H1 (cell line): ENCODE measurements around the gene TMEM181.

Source experiments
- ATF2 ChIP-seq: IDR thresholded peaks from 2 replicates; pipeline ENCODE4 v1.6.1; 2012; ENCODE audit warnings: low read length, inconsistent platforms
- CBX8 ChIP-seq: fragments of 300-800, 300-1000 bp; sonication (generic); IDR thresholded peaks from 2 replicates; pipeline ENCODE4 v1.7.1; 2016; ENCODE audit warnings: low read depth, low read length, borderline replicate concordance
- CEBPB ChIP-seq: IDR thresholded peaks from 2 replicates; pipeline ENCODE4 v1.6.1; 2012; ENCODE audit warnings: low read depth, low read length
- CHD2 ChIP-seq: IDR thresholded peaks from 2 replicates; pipeline ENCODE4 v1.6.1; 2012; ENCODE audit warnings: low read length, improper control_type of control experiment
- CTCF ChIP-seq, 3 experiments: IDR thresholded peaks; 1 replicate in 2 of 3; 2 replicates in 1 of 3; pipeline versions ENCODE4 v1.5.1 to v1.6.1; 2011; ENCODE audit warnings: low read length in 3 of 3, mild to moderate bottlenecking in 3 of 3, inconsistent platforms in 2 of 3, low read depth in 1 of 3, moderate library complexity in 1 of 3; ENCODE audit not compliant: insufficient read depth in 1 of 3; ENCODE audit errors: control extremely low read depth in 1 of 3
- EP300 ChIP-seq, 2 experiments: IDR thresholded peaks; 1 replicate in 1 of 2; 2 replicates in 1 of 2; pipeline ENCODE4 v1.6.1; 2011 to 2012; ENCODE audit warnings: low read depth in 2 of 2, low read length in 2 of 2, mild to moderate bottlenecking in 2 of 2, borderline replicate concordance in 1 of 2, inconsistent platforms in 1 of 2, moderate library complexity in 1 of 2
- FOSL1 ChIP-seq: IDR thresholded peaks from 2 replicates; pipeline ENCODE4 v1.6.1; 2011; ENCODE audit warnings: mild to moderate bottlenecking, low read depth, low read length, moderate library complexity; ENCODE audit not compliant: insufficient read depth
- KDM1A ChIP-seq: fragments of 200-600, 300-600 bp; sonication (generic); IDR thresholded peaks from 2 replicates; pipeline ENCODE4 v1.7.1; 2016; ENCODE audit warnings: mild to moderate bottlenecking, low read length, borderline replicate concordance
- MAX ChIP-seq: IDR thresholded peaks from 2 replicates; pipeline ENCODE4 v1.6.1; 2012; ENCODE audit warnings: inconsistent platforms
- POLR2AphosphoS5 ChIP-seq: IDR thresholded peaks from 2 replicates; pipeline ENCODE4 v1.6.1; 2011; ENCODE audit warnings: low read depth, low read length
- SIRT6 ChIP-seq: IDR thresholded peaks from one replicate; pipeline ENCODE4 v1.7.1; 2012; ENCODE audit warnings: low read length, inconsistent platforms
- SUZ12 ChIP-seq: fragments of 200-600 bp; sonication (generic); IDR thresholded peaks from 2 replicates; pipeline ENCODE4 v1.6.1; 2012; ENCODE audit warnings: mild to moderate bottlenecking, inconsistent platforms, low read length, moderate library complexity, mixed read lengths
- TEAD4 ChIP-seq: IDR thresholded peaks from 2 replicates; pipeline ENCODE4 v1.6.1; 2012; ENCODE audit warnings: low read depth, low read length, inconsistent platforms, mixed read lengths

GRCh38 chr6:158661156-158661685 lies 101.3 kb downstream of the TMEM181 start:
- TF ChIP-seq CBX8 (no peak), FOSL1 (no peak), KDM1A (no peak), CTCF (IDR thresholded peaks at IDR 0.05; ENCODE audit: control extremely low read depth in 1 of 3, insufficient read depth in 1 of 3, low read depth in 1 of 3, low read length in 3 of 3) (peak; percentile 16 to 35 (median 25); a peak in 2 of 4 replicates), EP300 (IDR thresholded peaks at IDR 0.05; ENCODE audit: borderline replicate concordance in 1 of 2, low read depth in 2 of 2, low read length in 2 of 2) (no peak), SIRT6 (no peak), ATF2 (no peak), CHD2 (no peak), POLR2AphosphoS5 (no peak), SUZ12 (no peak), CEBPB (no peak), MAX (no peak), TEAD4 (no peak)
